Astrocyte of the cerebellum (primary cell): ENCODE measurements around the gene TPSAB1.

ENCODE experiments used
- DNase-seq: peaks from one replicate; pipeline ENCODE4 v3.0.0-alpha.2; 2011; ENCODE audit warnings: low read depth
- H3K4me3 ChIP-seq: 2 replicates; pipeline ENCODE4 v1.5.1; 2011; ENCODE audit warnings: mild to moderate bottlenecking, low read depth, low read length, moderate library complexity
- in situ Hi-C: cut with HindIII; loops from 2 replicates; pipeline ENCODE4 v1.10.0; 2017; ENCODE audit warnings: low sequenced_read_pairs
- TF ChIP-seq, protein P1 (sequence below): IDR thresholded peaks from 2 replicates; pipeline ENCODE4 v1.5.1; 2012; ENCODE audit warnings: low read length, low read depth, moderate library complexity, mild to moderate bottlenecking; ENCODE audit errors: missing control alignments

Gene TPSAB1

DNA sequence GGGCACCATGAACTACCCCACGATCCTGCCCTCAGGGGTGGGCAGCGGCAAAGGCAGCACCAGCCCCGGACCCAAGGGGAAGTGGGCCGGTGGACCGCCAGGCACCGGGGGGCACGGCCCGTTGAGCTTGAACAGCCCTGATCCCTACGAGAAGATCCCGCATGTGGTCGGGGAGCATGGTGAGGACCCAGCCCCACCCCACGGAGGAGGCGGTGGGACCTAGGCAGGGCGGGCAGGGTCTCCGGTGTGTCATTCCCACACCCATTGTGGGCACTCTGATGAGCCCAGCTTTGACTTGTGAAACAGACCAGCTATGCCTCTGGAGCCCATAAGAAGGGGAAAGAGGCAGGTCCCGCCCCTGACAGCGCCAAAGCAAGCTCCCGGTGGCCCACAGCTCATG is 38.2 kb upstream of the TPSAB1 start:
- in situ Hi-C loops: no loop called here

DNA sequence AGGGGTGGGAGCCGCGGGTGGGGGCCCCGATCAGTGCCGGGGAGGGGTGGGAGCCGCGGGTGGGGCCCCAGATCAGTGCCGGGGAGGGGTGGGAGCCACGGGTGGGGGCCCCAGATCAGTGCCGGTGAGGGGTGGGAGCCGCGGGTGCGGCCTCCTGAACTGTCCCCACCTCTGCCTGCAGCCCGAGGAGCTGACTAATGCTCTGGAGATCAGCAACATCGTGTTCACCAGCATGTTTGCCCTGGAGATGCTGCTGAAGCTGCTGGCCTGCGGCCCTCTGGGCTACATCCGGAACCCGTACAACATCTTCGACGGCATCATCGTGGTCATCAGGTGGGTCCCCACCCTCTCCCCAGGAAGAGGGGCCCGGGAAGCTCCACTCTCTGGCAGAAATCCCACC is 35.6 kb upstream of the TPSAB1 start:
- in situ Hi-C loops: no loop called here
- TF ChIP-seq, protein P1, sequence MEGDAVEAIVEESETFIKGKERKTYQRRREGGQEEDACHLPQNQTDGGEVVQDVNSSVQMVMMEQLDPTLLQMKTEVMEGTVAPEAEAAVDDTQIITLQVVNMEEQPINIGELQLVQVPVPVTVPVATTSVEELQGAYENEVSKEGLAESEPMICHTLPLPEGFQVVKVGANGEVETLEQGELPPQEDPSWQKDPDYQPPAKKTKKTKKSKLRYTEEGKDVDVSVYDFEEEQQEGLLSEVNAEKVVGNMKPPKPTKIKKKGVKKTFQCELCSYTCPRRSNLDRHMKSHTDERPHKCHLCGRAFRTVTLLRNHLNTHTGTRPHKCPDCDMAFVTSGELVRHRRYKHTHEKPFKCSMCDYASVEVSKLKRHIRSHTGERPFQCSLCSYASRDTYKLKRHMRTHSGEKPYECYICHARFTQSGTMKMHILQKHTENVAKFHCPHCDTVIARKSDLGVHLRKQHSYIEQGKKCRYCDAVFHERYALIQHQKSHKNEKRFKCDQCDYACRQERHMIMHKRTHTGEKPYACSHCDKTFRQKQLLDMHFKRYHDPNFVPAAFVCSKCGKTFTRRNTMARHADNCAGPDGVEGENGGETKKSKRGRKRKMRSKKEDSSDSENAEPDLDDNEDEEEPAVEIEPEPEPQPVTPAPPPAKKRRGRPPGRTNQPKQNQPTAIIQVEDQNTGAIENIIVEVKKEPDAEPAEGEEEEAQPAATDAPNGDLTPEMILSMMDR: no peak
- DNase-seq: no peak

More for the DNA sequence above, 38.2 kb upstream of the TPSAB1 start:
- TF ChIP-seq, protein P1: no peak
- no peak for DNase-seq
- H3K4me3 ChIP-seq: no peak overlapping the region

DNA sequence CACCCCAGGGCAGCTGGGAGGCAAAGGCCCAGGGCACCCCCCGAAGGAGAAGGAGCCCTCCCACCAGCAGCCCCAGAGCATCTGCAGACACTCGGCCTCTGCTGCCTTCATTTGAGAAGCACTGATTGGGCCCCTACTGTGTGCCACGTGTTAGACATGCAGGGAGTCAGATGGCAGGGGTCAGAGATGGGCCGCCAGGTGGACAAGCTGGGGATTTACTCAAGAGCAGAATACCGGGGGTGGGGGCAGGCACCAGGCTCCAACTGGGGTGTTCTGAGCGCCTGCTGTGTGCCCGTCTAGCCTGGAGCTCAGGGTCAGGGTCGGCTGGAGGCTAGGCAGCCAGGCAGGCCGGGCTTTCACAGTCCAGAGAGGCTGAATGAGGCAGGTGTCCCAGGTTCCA is 34.2 kb upstream of the TPSAB1 start:
- DNase-seq: no peak
- in situ Hi-C loops: no loop called here
- TF ChIP-seq, protein P1: no peak
- no peak overlapping the region for H3K4me3 ChIP-seq

More for the DNA sequence above, 35.6 kb upstream of the TPSAB1 start:
- H3K4me3 ChIP-seq: no peak overlapping the region

DNA sequence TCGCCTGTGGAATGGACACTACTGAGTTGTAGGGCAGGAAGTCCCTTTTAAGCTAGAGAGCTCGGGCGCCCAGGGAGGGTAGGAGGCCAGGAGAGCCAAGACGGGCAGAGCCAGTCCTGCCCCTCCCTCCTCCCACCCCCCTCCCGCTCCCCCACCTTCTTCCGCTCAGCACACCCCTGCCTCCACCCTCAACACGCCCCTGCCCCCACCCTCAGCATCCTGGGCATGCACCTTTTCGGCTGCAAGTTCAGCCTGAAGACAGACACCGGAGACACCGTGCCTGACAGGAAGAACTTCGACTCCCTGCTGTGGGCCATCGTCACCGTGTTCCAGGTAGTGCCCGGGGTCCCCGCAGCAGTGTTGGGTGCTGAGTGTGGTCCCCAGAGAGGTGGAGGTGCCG is 33.7 kb upstream of the TPSAB1 start:
- TF ChIP-seq, protein P1: no peak
- no peak overlapping the region for H3K4me3 ChIP-seq
- no peak for DNase-seq
- in situ Hi-C loops: no loop called here

DNA sequence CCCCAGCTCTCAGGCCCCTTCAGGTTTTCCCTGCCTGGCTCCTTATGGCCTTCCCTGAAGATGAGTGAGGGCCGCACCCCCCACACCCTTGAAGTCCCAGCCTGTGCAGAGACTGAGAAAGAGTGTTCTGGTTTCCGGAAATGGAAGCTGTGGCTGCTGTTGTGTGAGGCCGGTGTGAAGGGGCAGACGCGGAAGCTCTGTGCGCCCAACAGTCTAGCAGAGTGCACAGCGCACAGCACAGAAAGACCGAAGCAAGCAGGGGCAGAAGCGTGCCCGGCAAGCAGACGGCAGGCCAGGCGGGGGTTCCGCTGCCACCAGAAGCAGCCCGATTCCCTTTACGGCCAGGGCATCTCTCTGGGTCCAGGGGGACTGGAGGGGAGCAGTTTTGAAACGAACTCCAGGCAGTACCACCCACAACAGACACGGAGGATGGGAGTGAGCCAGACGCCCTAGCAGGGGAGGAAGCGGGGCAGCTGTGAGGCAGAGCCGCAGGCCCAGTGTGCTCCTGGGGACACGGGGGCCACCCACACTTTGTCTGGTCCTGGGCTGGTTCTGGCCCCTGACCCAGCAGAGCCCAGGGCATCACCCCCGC is 32.2 kb upstream of the TPSAB1 start:
- H3K4me3 ChIP-seq: no peak overlapping the region
- in situ Hi-C loops: no loop called here
- no peak for DNase-seq

DNA sequence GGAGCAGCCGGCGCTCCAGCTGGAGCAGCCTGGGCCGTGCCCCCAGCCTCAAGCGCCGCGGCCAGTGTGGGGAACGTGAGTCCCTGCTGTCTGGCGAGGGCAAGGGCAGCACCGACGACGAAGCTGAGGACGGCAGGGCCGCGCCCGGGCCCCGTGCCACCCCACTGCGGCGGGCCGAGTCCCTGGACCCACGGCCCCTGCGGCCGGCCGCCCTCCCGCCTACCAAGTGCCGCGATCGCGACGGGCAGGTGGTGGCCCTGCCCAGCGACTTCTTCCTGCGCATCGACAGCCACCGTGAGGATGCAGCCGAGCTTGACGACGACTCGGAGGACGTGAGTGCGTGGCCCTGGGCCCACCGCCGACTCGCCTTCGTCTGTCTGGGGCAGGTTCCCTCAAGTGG is 31.4 kb upstream of the TPSAB1 start:
- no peak for DNase-seq
- no peak overlapping the region for H3K4me3 ChIP-seq
- in situ Hi-C loops: no loop called here
- TF ChIP-seq, protein P1: no peak

More for the DNA sequence above, 32.2 kb upstream of the TPSAB1 start:
- TF ChIP-seq, protein P1: no peak
